BLaER1 (cell line): ENCODE results near the gene TEAD1.
A peak's percentile ranks its signal among the peaks of the same experiment; 100 is the strongest.

Source experiments
- H3K27ac ChIP-seq: shearing (Covaris generic); formaldehyde crosslinking; 2 replicates; pipeline ENCODE4 v1.8.1; 2022
- H3K27me3 ChIP-seq: shearing (Covaris generic); formaldehyde crosslinking; 2 replicates; pipeline ENCODE4 v1.8.1; 2022
- H3K36me3 ChIP-seq: shearing (Covaris generic); formaldehyde crosslinking; 2 replicates; pipeline ENCODE4 v1.8.1; 2022
- H3K4me1 ChIP-seq: shearing (Covaris generic); formaldehyde crosslinking; 2 replicates; pipeline ENCODE4 v1.8.1; 2022
- H3K4me2 ChIP-seq: shearing (Covaris generic); formaldehyde crosslinking; 2 replicates; pipeline ENCODE4 v1.8.1; 2022
- H3K4me3 ChIP-seq: shearing (Covaris generic); formaldehyde crosslinking; 2 replicates; pipeline ENCODE4 v1.8.1; 2022
- H3K9ac ChIP-seq: shearing (Covaris generic); formaldehyde crosslinking; 2 replicates; pipeline ENCODE4 v1.8.1; 2022
- H3K9me3 ChIP-seq: shearing (Covaris generic); formaldehyde crosslinking; 2 replicates; pipeline ENCODE4 v1.8.1; 2022
- H4K20me1 ChIP-seq: shearing (Covaris generic); formaldehyde crosslinking; 2 replicates; pipeline ENCODE4 v1.8.1; 2022
- Cebpa-rat ChIP-seq: shearing (Covaris generic); IDR thresholded peaks from 2 replicates; pipeline ENCODE4 v1.8.1; 2022

Gene TEAD1

DNA sequence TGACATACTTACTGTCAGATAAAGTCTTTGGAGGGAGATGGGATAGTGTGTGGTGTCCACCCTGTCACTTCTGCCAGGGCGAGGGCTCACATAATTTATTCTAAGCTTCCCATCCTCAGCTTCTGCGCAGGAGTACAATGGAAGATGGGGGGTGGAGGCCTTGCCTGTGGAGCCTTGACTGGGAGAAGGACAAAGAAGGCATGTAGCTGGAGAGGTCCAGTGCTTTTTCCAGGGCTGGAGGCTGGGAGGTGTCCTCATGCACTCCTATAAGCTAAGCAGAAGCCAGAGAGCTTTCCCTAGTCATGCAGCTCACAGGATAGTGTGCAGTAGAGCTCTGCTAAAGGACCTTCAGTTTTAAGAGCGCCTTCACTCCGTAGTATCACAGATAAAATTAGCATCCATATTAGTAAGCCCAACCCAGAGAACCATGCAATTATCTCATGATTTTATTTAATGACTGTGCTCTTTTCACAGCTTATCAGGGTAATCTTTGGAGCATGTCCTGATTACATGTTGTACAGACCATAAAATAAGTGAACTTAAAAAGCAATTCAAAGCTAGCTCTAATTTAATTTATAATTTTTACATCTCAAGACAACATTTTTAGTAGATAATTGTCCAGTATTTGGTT lies 148.3 kb downstream of the TEAD1 start:
- Histone ChIP-seq H4K20me1 (no peaks in the 10 kb centered on the region), H3K36me3 (no peaks in the 10 kb centered on the region), H3K9ac (no peak overlapping the region), H3K4me1 (peaks cover 23% of the 10 kb centered on the region), H3K4me3 (no peak overlapping the region), H3K27me3 (no peaks in the 10 kb centered on the region), H3K9me3 (no peaks in the 10 kb centered on the region), H3K4me2 (no peak overlapping the region), H3K27ac (no peak overlapping the region)
- no peak for TF ChIP-seq Cebpa-rat

DNA sequence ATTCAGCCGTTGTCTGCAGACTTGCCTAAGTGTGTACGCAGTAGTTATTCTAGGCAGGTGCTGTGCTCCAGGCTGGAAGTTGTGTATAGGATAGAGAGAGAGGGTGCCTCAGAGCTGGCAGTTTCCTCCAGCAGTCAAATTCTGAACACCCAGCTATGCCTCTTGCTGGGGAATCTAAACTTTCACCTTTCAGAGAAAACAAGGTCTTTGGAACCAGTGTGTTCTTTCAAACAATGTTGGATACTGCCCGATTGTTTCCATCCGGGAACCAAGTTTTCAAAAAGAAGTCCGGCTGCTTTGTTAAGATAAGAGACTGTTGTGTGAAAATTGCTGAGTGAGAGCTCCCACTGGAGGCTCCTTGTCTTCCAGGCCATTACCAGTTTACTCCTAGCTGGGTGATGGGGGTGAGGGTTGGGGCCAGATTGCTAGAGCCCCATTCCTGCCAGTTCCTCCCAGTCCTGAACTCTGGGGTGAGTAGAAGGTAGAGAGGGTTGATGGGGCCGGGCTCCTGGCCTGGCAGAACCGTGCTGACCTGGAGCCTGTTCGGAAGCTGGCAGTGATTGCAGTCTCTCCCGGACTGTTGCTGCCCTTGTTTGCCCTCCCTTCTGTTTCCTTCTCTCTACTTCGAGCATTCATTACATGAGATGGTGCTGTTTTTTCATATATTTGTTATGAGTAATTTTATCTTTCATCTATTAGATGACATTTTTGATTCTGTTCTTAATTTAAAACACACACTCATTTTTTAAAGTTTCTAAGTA lies 150.2 kb downstream of the TEAD1 start:
- Histone ChIP-seq H3K27ac (no peak overlapping the region), H3K4me3 (no peak overlapping the region), H3K9me3 (no peaks in the 10 kb centered on the region), H3K4me2 (no peak overlapping the region), H3K4me1 (peaks cover 31% of the 10 kb centered on the region), H3K27me3 (no peaks in the 10 kb centered on the region), H4K20me1 (no peaks in the 10 kb centered on the region), H3K36me3 (no peaks in the 10 kb centered on the region), H3K9ac (no peak overlapping the region)
- no peak for TF ChIP-seq Cebpa-rat

DNA sequence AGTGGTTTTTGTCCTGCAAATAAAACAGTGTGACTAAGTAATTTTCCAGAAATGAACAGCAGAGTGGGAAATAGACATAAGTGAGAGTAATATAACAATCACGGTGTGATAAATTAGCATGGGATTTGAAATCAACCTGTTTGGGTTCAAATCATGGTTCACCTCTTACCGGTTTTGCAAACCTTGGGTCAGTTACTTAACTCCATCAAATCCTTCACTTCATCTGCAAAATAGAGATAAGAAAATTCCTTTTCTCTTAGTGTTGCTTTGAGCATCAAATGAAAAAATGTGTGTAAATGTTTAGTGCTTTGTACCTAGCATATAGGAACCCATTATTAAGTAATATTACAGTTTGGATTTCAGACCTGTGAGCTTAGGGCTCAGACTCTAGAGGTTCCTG lies 152.2 kb downstream of the TEAD1 start:
- H3K9me3 ChIP-seq: no peaks in the 10 kb centered on the region
- H3K4me1 ChIP-seq: peaks cover 31% of the 10 kb centered on the region
- no peaks in the 10 kb centered on the region for H4K20me1 ChIP-seq
- H3K27ac ChIP-seq: no peak overlapping the region
- H3K27me3 ChIP-seq: no peaks in the 10 kb centered on the region
- no peak for TF ChIP-seq Cebpa-rat
- no peak overlapping the region for H3K9ac ChIP-seq
- no peak overlapping the region for H3K4me3 ChIP-seq
- H3K4me2 ChIP-seq: no peak overlapping the region
- H3K36me3 ChIP-seq: no peaks in the 10 kb centered on the region

DNA sequence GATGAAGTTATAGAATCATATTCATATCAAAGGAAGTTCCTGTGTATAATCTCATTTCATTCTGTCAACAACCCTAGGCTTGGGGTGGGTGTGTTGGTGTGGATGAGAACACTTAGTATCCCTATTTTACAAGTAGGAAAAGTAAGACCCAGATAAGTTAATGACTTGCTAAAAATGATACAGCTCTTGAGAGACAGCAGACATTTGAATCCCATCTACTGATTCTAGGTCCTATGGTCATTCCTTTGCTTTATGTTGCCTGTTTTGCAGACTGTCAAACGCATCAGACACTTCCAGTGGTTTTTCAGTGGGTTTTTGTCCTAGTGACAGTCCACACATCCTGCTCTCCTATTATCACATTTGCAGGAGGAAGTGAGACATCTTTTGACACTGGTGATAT lies 153.1 kb downstream of the TEAD1 start:
- H3K36me3 ChIP-seq: no peaks in the 10 kb centered on the region
- peaks cover 31% of the 10 kb centered on the region for H3K4me1 ChIP-seq
- peak overlapping the region; percentile 79; the same call in 1 of the 2 replicates for H3K4me2 ChIP-seq
- no peaks in the 10 kb centered on the region for H4K20me1 ChIP-seq
- H3K9ac ChIP-seq: no peak overlapping the region
- no peak for TF ChIP-seq Cebpa-rat
- H3K27ac ChIP-seq: no peak overlapping the region
- H3K4me3 ChIP-seq: no peak overlapping the region
- no peaks in the 10 kb centered on the region for H3K27me3 ChIP-seq
- no peaks in the 10 kb centered on the region for H3K9me3 ChIP-seq

DNA sequence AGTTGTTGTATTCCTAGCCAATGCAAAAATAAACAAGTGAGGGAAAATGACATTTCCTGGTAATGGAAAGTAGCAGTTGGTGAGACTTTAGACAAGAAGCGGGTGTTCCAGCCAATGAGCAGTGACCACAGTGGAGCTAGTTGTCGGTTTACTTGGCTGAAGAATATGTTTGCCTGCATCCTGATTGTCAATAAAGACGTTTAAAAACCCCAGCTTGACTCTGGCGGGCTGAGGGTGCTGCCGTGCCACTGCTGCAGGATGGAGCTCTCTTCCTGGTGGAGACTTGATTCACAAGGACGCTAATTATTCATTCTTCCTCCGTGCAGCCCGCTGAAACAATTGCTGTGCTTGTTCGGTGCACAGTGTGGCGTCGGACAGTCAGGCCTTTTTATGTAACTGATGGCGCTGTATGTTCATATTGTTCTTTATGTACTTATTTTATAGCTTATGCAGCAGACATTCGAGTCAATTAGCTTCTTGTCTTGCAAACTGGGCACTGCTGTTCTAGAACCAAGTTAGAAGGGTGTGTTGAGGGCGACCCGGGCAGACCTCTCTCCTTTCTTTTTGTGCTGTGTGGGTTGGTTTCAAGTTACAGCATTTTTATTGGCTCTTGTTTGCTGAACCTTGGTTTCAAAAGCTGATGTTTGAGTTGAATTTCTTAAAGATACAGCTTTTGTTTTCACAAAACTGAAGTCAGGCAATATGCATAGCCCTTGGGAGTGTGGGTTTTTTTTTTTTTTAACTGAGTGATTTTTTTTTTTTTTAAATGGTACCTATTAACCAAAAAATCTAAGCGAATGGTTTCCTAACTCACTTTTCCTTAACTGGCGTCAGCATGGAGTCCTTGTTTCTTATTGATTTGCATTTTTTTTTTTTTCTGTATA lies 153.9 kb downstream of the TEAD1 start:
- no peak overlapping the region for H3K27ac ChIP-seq
- H3K9ac ChIP-seq: no peak overlapping the region

GRCh38 chr11:12829131-12829530 lies 154.9 kb downstream of the TEAD1 start:
- peak overlapping the region; percentile 79 for H3K4me2 ChIP-seq

More for the DNA sequence above, 153.9 kb downstream of the TEAD1 start:
- Histone ChIP-seq H3K4me2 (peak overlapping the region; percentile 79), H3K9me3 (no peaks in the 10 kb centered on the region), H3K27me3 (no peaks in the 10 kb centered on the region), H4K20me1 (no peaks in the 10 kb centered on the region), H3K4me3 (peak overlapping the region; percentile 21; the same call in 1 of the 2 replicates), H3K4me1 (peaks cover 31% of the 10 kb centered on the region), H3K36me3 (no peaks in the 10 kb centered on the region)
- TF ChIP-seq Cebpa-rat: no peak

DNA sequence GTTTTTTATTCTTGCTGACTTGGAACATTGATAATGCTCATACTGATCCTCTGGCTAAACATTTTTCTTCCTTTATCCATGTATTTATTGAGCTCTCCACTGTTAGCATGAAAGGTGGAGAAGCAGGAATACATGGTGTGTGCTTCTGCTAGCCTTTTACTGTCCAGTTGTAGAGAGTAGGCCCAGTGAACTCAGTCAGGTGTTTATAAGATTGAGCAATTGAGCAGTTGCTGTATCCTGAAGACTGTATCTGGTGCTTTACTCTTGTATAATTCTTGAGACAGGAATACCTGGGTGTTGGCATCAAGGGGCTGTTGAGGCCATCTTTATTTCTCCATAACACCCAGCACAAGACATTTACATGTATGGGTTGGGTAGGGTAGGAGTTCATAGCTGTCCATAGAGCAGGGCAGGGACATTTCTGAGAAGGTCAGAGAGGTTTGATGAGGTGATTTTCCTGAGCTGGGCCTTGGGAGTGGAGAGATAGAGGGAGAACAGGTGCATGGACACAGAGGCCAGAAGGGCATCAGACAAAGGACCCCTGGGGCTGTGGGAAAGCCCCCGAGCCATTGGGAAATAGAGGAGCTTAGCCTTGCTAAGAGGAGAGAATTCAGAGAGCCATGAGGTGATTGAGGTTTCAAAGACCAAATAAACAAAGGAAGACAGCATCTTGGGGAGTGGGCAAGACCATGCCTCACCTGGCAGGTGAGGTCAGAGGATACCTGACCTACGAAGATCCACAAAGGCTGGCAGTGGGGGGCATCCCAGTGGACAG lies 155.5 kb downstream of the TEAD1 start:
- peak overlapping the region; percentile 79 for H3K4me2 ChIP-seq
- no peak overlapping the region for H3K4me3 ChIP-seq
- no peaks in the 10 kb centered on the region for H3K27me3 ChIP-seq
- peaks cover 31% of the 10 kb centered on the region for H3K4me1 ChIP-seq
- no peaks in the 10 kb centered on the region for H3K9me3 ChIP-seq
- H3K36me3 ChIP-seq: no peaks in the 10 kb centered on the region
- no peaks in the 10 kb centered on the region for H4K20me1 ChIP-seq
- no peak for TF ChIP-seq Cebpa-rat
- no peak overlapping the region for H3K27ac ChIP-seq
- no peak overlapping the region for H3K9ac ChIP-seq

More at GRCh38 chr11:12829131-12829530, 154.9 kb downstream of the TEAD1 start:
- H3K9ac ChIP-seq: no peak overlapping the region; the same call in 1 of the 2 replicates
- no peaks in the 10 kb centered on the region for H3K9me3 ChIP-seq
- TF ChIP-seq Cebpa-rat: no peak
- no peaks in the 10 kb centered on the region for H3K27me3 ChIP-seq
- peak overlapping the region; percentile 21; the same call in 1 of the 2 replicates for H3K4me3 ChIP-seq
- peaks cover 31% of the 10 kb centered on the region for H3K4me1 ChIP-seq
- H3K27ac ChIP-seq: no peak overlapping the region
- H4K20me1 ChIP-seq: no peaks in the 10 kb centered on the region
- H3K36me3 ChIP-seq: no peaks in the 10 kb centered on the region

- Histone ChIP-seq H4K20me1 (no peaks in the 10 kb centered on the region), H3K4me1 (peaks cover 31% of the 10 kb centered on the region), H3K27me3 (no peaks in the 10 kb centered on the region), H3K27ac (no peak overlapping the region), H3K36me3 (no peaks in the 10 kb centered on the region), H3K4me2 (no peak overlapping the region), H3K4me3 (no peak overlapping the region), H3K9me3 (peaks cover 4% of the 10 kb centered on the region; the same call in 1 of the 2 replicates), H3K9ac (no peak overlapping the region)
- peak; percentile 49; the same call in 1 of the 2 replicates for TF ChIP-seq Cebpa-rat
Observed at GRCh38 chr11:12831471-12832202, 157.4 kb downstream of the TEAD1 start.
